Stimulated activated CD8-positive, alpha-beta memory T cell treated with anti-CD3 and anti-CD28 coated beads, Interleukin-15, amount 100 ng/mL, for 4 hours (primary cell): Measurements from ENCODE around the gene ADAM19.

ENCODE experiments used
- DNase-seq, 2 donors: peaks; one replicate each; pipeline ENCODE4 v3.0.0-alpha.2; 2020; ENCODE audit warnings: low read depth in 2 of 2

ADAM19 gene

DNA sequence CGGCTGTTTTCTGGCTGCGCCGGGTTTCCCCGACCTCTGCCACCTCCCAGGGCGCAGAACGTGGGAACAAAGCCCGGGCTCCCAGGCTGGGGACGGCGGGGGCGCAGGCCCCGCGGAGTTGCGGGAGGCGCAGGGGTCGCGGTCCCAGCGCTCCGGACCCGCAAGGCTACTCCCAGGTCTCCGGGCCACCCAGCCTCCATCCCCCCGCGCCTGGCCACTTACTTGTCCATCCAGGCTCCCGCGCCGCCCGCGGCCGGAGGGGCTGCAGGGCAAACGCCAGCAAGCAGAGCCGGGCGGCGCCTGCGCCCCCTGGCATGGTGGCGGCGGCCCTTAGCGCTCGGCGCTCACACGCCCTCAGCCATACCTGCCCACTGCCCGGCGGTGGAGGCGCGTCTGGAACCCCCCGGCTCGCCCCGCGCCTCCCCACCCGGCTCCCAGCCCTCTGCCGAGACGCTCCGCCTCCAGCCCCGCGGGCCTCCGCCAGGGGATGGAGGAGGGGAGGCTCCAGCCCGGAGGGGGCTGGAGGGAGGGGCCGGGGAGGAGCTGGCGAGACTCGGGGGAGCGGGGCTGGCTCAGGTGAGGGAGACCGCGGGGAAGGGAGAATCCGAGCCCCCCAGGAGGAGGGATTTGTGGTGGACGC, at the start of gene ADAM19:
ADAM19 (minus strand) TSS at position 395 of the 640 bp plus-strand sequence; CDS start at position 316, 79 bp downstream.
- DNase-seq, result peak; percentile 31 to 32

DNA sequence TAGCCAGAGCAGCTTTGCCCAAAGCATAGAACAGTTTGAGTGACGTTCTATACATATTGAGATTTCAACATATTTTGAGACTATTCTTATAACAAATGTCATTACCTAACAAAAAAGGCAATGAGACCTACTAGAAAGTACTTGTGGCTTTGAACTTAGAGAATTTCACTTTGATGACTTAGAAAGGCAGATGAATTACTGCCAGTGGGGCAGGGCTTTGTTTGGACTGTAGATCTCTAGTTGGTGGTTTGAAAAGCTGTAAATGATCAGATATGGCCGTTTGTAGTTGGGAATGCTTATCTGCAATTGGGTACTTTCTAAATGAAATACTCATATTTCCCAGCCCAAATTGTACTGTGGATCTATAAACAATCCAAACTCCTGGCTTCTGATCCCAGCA, 48.6 kb upstream of the ADAM19 start:
- no peak for DNase-seq

GRCh38 chr5:157620776-157621175, 45.2 kb upstream of the ADAM19 start:
- no peak for DNase-seq

- DNase-seq, result no peak
Measured at GRCh38 chr5:157618191-157618765, 42.7 kb upstream of the ADAM19 start.

GRCh38 chr5:157616785-157617184, 41.2 kb upstream of the ADAM19 start:
- DNase-seq, result no peak

DNA sequence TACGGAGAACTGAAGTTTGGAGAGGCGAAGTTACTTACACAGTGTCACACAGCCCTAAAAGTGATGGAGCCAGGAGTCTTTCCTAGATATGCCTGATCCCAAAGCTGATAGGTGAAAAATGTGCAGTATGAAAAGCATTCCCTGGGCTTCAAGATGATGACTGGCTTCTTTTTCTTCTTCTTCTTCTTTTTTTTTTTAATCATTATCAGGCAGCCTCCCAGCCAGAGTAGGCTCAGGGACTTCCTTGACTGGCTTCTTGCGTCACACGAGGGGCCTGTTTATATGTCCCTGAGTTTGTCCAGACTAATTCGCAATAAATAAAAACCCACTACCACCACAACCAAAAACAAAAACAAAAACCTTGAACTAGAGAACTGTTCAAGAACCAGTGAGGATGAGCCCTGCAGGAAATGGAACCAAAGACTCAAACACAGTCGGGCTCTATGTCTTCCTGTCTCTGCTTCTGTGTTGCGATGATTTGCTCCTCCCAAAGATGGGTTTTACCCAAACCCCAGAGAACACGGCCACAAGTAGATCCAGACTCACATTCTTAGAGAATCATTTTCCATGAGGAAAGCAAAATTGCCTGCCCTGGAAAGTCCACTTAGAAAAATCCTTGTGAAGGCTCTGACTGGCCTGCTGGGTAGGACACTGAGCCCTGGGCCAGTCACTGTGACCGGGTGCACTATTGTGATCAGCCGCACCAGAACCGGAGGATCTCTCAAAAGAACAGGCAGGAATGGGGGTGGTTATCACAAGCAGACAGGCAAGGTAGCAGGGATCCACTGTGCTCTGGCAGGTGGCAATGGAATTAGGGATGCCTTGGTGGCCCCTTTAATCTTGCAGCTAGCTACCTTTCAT, 38.0 kb upstream of the ADAM19 start:
- DNase-seq, result no peak

- no peak for DNase-seq
Measured at GRCh38 chr5:157612581-157612980, 37.0 kb upstream of the ADAM19 start.

DNA sequence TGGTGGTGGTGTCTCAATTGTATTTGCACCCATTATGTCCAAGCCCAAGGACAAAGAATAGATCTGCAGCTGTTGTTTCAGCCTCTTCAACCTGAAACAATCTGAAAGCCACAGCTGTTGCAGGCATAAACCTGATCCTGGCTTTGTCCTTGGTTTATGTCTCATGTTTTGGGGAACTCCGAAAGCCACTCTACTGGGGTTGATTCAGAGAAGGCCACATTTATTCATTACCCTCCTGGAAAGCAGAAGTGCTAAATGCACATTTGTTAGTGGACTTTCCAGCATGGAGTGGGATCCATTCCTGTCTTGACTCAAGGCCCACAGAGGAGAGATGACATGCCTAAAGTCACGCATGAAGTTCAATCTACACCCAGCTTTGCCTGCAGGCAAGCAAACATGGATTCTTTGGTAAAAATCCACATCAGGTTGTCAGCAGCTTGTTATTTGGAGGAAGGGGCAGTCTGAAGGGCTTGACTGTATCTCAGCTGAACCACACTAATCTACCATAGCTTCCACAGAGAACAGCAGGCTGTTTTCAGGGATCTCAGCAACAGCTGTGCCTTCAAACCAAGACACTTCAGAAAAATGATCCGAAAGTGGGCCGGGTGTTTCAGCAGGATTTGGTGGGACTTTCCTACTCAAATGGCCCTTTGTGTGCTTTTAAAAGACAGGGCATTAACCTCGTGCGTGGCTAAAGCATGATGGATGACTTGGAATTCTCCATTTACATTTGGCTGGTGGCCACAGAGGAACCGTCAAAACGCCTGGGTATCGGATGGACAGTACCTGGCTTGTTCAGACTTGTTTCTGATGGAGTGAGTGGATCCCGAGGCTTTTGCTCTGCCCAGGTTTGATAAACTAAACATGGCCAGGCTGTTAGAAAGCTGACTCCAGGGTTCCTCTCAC, 36.2 kb upstream of the ADAM19 start:
- no peak for DNase-seq

DNA sequence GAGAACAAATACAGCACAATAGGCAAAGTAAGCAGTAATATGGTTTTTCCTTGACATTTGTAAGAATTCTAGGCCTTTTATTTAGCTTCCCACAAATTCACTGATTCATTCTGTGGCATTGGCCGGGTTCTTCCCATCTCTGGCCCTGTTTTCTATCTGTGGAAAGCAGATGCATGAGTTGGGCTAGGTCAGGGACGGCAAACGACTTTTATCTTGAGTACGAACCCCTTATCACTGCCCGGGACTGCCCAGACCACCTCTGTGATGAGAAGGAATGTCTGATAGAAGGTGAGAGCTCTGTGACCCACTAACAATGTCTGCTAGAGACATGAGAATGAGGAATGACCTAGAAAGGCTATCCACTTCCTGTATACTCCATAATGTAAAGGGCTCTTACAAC, 35.4 kb upstream of the ADAM19 start:
- DNase-seq, result no peak

- no peak for DNase-seq
Measured at GRCh38 chr5:157608972-157609565, 33.5 kb upstream of the ADAM19 start.

GRCh38 chr5:157607371-157608161, 32.0 kb upstream of the ADAM19 start:
- DNase-seq, result peak; percentile 42 to 50

- no peak for DNase-seq
Measured at GRCh38 chr5:157606046-157606445, 30.5 kb upstream of the ADAM19 start.

- peak; percentile 29 to 54 for DNase-seq
Measured at GRCh38 chr5:157603333-157604190, 28.0 kb upstream of the ADAM19 start.

DNA sequence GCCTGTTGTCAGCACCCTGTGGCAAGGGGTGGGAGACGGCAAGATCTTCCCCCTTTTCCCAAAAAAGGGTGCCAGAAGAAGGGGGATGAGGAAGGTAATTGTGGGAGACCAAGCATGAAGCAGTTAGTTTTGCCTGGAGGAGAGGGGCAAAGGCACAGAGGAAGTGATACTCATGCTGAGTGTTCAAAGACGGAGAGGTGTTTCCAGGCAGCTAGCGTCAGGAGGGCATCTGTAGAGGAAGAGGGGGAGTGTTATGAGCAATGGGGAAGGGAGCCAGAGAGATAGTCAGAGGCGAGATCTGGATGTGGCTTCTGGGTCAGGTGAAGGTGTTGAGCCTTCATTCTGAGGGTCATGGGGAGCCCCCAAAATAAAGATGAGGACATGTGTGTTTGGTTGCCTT, 26.9 kb upstream of the ADAM19 start:
- DNase-seq, result peak in 1 of 2 donors; percentile 13

GRCh38 chr5:157600252-157600651, 24.7 kb upstream of the ADAM19 start:
- no peak for DNase-seq

GRCh38 chr5:157599565-157599964, 24.0 kb upstream of the ADAM19 start:
- DNase-seq, result no peak

DNA sequence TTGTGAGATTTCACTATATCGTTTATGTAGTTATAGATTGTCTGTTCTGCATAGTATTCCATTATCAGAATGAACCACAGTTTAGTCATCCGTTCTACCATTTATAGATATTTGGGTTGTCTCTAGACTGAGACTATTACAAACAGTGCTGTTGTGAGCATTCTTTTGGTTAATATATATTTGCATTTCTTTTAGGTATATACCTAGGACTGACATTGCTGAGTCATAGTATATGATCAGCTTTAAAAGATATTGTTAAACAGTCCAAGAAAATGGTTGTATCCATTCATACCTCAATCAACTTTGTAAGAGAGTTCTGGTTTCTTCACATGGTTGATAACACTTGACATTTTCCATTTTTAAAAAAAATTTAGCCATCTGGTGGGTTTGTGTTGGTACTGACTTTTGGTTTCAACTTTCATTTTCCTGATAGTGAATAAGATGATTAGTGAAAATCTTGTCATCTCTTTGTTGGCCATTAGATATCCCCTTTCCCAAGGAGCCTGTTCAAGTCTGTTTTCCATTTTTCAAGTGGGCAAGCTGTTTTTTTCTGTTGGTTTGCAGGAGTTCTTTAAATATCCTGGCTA, 22.9 kb upstream of the ADAM19 start:
- no peak for DNase-seq

GRCh38 chr5:157597277-157597676, 21.7 kb upstream of the ADAM19 start:
- no peak for DNase-seq

- DNase-seq, result no peak
Measured at GRCh38 chr5:157596487-157596886, 20.9 kb upstream of the ADAM19 start.
